Mesenchymal stem cell (in vitro differentiated cells and primary cell): Measurements from ENCODE around the gene PIK3R5.

Experiments used
- DNase-seq: peaks from one replicate; pipeline ENCODE4 v3.0.0-alpha.2; 2013
- H2AFZ ChIP-seq: one replicate; pipeline ENCODE4 v1.6.1; 2013; ENCODE audit warnings: low read depth, mild to moderate bottlenecking, control low read depth, inconsistent platforms, low read length, moderate library complexity
- H2AK5ac ChIP-seq: 2 replicates; pipeline ENCODE4 v1.6.1; 2013; ENCODE audit warnings: low read length, moderate library complexity, mild to moderate bottlenecking, inconsistent platforms; ENCODE audit not compliant: severe bottlenecking
- H2BK120ac ChIP-seq: one replicate; pipeline ENCODE4 v1.6.1; 2013; ENCODE audit warnings: low read depth, mild to moderate bottlenecking, inconsistent platforms, low read length, moderate library complexity
- H2BK12ac ChIP-seq, 2 experiments: one replicate each; pipeline ENCODE4 v1.6.1; 2013; ENCODE audit warnings: inconsistent platforms in 2 of 2, low read length in 2 of 2, mild to moderate bottlenecking in 2 of 2, moderate library complexity in 2 of 2, control low read depth in 1 of 2
- H2BK15ac ChIP-seq: one replicate; pipeline ENCODE4 v1.6.1; 2013; ENCODE audit warnings: mild to moderate bottlenecking, low read depth, inconsistent platforms; ENCODE audit not compliant: poor library complexity, severe bottlenecking
- H2BK5ac ChIP-seq: 2 replicates; pipeline ENCODE4 v1.6.1; 2013; ENCODE audit warnings: low read depth, mild to moderate bottlenecking, low read length, control low read depth, inconsistent platforms; ENCODE audit not compliant: poor library complexity, severe bottlenecking
- H3K14ac ChIP-seq, 2 experiments: one replicate each; pipeline ENCODE4 v1.6.1; 2013; ENCODE audit warnings: inconsistent platforms in 2 of 2, low read length in 2 of 2, control low read depth in 1 of 2, mild to moderate bottlenecking in 1 of 2, moderate library complexity in 1 of 2
- H3K18ac ChIP-seq, 2 experiments: one replicate each; pipeline ENCODE4 v1.6.1; 2013; ENCODE audit warnings: inconsistent platforms in 2 of 2, low read length in 2 of 2, control low read depth in 1 of 2, low read depth in 1 of 2, mild to moderate bottlenecking in 1 of 2
- H3K23ac ChIP-seq, 2 experiments: one replicate each; pipeline ENCODE4 v1.6.1; 2013; ENCODE audit warnings: inconsistent platforms in 2 of 2, low read length in 2 of 2, mild to moderate bottlenecking in 2 of 2, moderate library complexity in 2 of 2, control low read depth in 1 of 2
- H3K27ac ChIP-seq: 2 replicates; pipeline ENCODE4 v1.5.1; 2013; ENCODE audit warnings: mild to moderate bottlenecking, moderate library complexity, low read length, control low read depth, inconsistent platforms; ENCODE audit not compliant: poor library complexity, severe bottlenecking
- H3K27me3 ChIP-seq, 2 experiments: 2 replicates each; pipeline versions ENCODE4 v1.6.1 to v1.7.0; 2013; ENCODE audit warnings: low read length in 2 of 2, mild to moderate bottlenecking in 2 of 2, moderate library complexity in 2 of 2, control low read depth in 1 of 2, inconsistent platforms in 1 of 2; ENCODE audit not compliant: control insufficient read depth in 1 of 2, insufficient read depth in 1 of 2
- H3K36me3 ChIP-seq, 2 experiments: 2 replicates each; pipeline versions ENCODE4 v1.6.1 to v1.7.0; 2013; ENCODE audit warnings: low read length in 2 of 2, control low read depth in 1 of 2, inconsistent platforms in 1 of 2, low read depth in 1 of 2, mild to moderate bottlenecking in 1 of 2; ENCODE audit not compliant: insufficient read depth in 2 of 2, control insufficient read depth in 1 of 2
- H3K4ac ChIP-seq, 2 experiments: one replicate each; pipeline ENCODE4 v1.6.1; 2013; ENCODE audit warnings: inconsistent platforms in 2 of 2, low read length in 2 of 2, mild to moderate bottlenecking in 2 of 2, moderate library complexity in 2 of 2, control low read depth in 1 of 2, low read depth in 1 of 2
- H3K4me1 ChIP-seq: 2 replicates; pipeline ENCODE4 v1.6.1; 2013; ENCODE audit warnings: low read depth, low read length, control low read depth; ENCODE audit not compliant: control insufficient read depth, insufficient read depth
- H3K4me2 ChIP-seq: 2 replicates; pipeline ENCODE4 v1.6.1; 2013; ENCODE audit warnings: low read length, mild to moderate bottlenecking, inconsistent platforms; ENCODE audit not compliant: poor library complexity, severe bottlenecking
- H3K4me3 ChIP-seq, 2 experiments: 2 replicates each; pipeline versions ENCODE4 v1.5.1 to v1.7.0; 2013; ENCODE audit warnings: low read length in 2 of 2, mild to moderate bottlenecking in 2 of 2, control low read depth in 1 of 2, low read depth in 1 of 2; ENCODE audit not compliant: insufficient read depth in 1 of 2
- H3K79me1 ChIP-seq: replicated peaks from 2 replicates; pipeline ENCODE4 v1.6.1; 2013; ENCODE audit warnings: mild to moderate bottlenecking, control low read depth, low read length, inconsistent platforms; ENCODE audit not compliant: poor library complexity, severe bottlenecking
- H3K9ac ChIP-seq: 2 replicates; pipeline ENCODE4 v1.7.0; 2013; ENCODE audit warnings: mild to moderate bottlenecking, low read length, moderate library complexity
- H3K9me3 ChIP-seq: 2 replicates; pipeline ENCODE4 v1.7.0; 2013; ENCODE audit warnings: mild to moderate bottlenecking, low read length; ENCODE audit not compliant: control insufficient read depth
- H4K8ac ChIP-seq: one replicate; pipeline ENCODE4 v1.6.1; 2013; ENCODE audit warnings: inconsistent platforms, mild to moderate bottlenecking, low read length, moderate library complexity
- H4K91ac ChIP-seq: one replicate; pipeline ENCODE4 v1.6.1; 2013; ENCODE audit warnings: mild to moderate bottlenecking, low read length, inconsistent platforms
- WGBS: methylation state at CpG from one replicate; pipeline ENCODE4 v1.1.7; 2013; ENCODE audit warnings: mixed read lengths; 5-methylcytosine and 5-hydroxymethylcytosine counted together

The PIK3R5 gene

GRCh38 chr17:8890671-8891070, 74.8 kb downstream of the PIK3R5 start:
- no peak overlapping the region for H3K27ac ChIP-seq
- no peak overlapping the region for H3K18ac ChIP-seq
- H4K8ac ChIP-seq: no peak overlapping the region
- H3K4me2 ChIP-seq: no peak overlapping the region
- peaks cover 0 to 37% of the 10 kb centered on the region in 2 experiments for H3K27me3 ChIP-seq
- no peak overlapping the region for H3K4ac ChIP-seq
- no peak overlapping the region for H2BK12ac ChIP-seq
- 82% methylated on average over 12 of the region's 12 CpGs for WGBS
- H3K9me3 ChIP-seq: no peaks in the 10 kb centered on the region
- no peak overlapping the region for H2BK120ac ChIP-seq
- no peak for DNase-seq
- no peak overlapping the region for H4K91ac ChIP-seq
- no peak overlapping the region for H2BK5ac ChIP-seq
- no peak overlapping the region for H3K14ac ChIP-seq
- peaks cover 9% of the 10 kb centered on the region for H3K4me1 ChIP-seq
- no peaks in the 10 kb centered on the region for H3K79me1 ChIP-seq
- H3K23ac ChIP-seq: no peak overlapping the region
- H2AFZ ChIP-seq: no peak overlapping the region
- H2BK15ac ChIP-seq: no peak overlapping the region
- no peak overlapping the region for H3K4me3 ChIP-seq
- H2AK5ac ChIP-seq: no peak overlapping the region
- no peak overlapping the region for H3K9ac ChIP-seq
- no peaks in the 10 kb centered on the region for H3K36me3 ChIP-seq

GRCh38 chr17:8889458-8890210, 75.9 kb downstream of the PIK3R5 start:
- H2AK5ac ChIP-seq: no peak overlapping the region
- H2AFZ ChIP-seq: no peak overlapping the region
- H3K4me3 ChIP-seq: no peak overlapping the region
- H2BK12ac ChIP-seq: no peak overlapping the region
- H3K4ac ChIP-seq: no peak overlapping the region
- H3K4me2 ChIP-seq: no peak overlapping the region
- H2BK5ac ChIP-seq: no peak overlapping the region
- 88% methylated on average over 14 of the region's 14 CpGs for WGBS
- no peaks in the 10 kb centered on the region for H3K79me1 ChIP-seq
- H3K4me1 ChIP-seq: peaks cover 9% of the 10 kb centered on the region
- no peak overlapping the region for H3K27ac ChIP-seq
- H4K91ac ChIP-seq: no peak overlapping the region
- H4K8ac ChIP-seq: no peak overlapping the region
- no peak overlapping the region for H3K9ac ChIP-seq
- no peaks in the 10 kb centered on the region for H3K9me3 ChIP-seq
- peaks cover 0 to 30% of the 10 kb centered on the region in 2 experiments for H3K27me3 ChIP-seq
- no peak overlapping the region for H2BK15ac ChIP-seq
- no peak overlapping the region for H3K23ac ChIP-seq
- H2BK120ac ChIP-seq: no peak overlapping the region
- H3K14ac ChIP-seq: no peak overlapping the region
- H3K36me3 ChIP-seq: no peaks in the 10 kb centered on the region
- H3K18ac ChIP-seq: no peak overlapping the region
- no peak for DNase-seq

GRCh38 chr17:8888704-8889302, 76.7 kb downstream of the PIK3R5 start:
- Histone ChIP-seq H3K9me3 (no peaks in the 10 kb centered on the region), H3K9ac (no peak overlapping the region), H3K4me3 (no peak overlapping the region), H2BK12ac (no peak overlapping the region), H3K4me2 (no peak overlapping the region), H2AK5ac (no peak overlapping the region), H3K79me1 (no peaks in the 10 kb centered on the region), H3K27me3 (peaks cover 0 to 23% of the 10 kb centered on the region in 2 experiments), H3K36me3 (no peaks in the 10 kb centered on the region), H3K23ac (no peak overlapping the region), H2BK15ac (no peak overlapping the region), H2AFZ (no peak overlapping the region), H4K8ac (no peak overlapping the region), H4K91ac (no peak overlapping the region), H3K4me1 (peaks cover 4% of the 10 kb centered on the region), H3K14ac (no peak overlapping the region), H2BK120ac (no peak overlapping the region), H3K18ac (no peak overlapping the region), H3K27ac (no peak overlapping the region), H3K4ac (no peak overlapping the region), H2BK5ac (no peak overlapping the region)
- WGBS: 61% methylated on average over 8 of the region's 8 CpGs
- DNase-seq: no peak

GRCh38 chr17:8887834-8888703, 77.4 kb downstream of the PIK3R5 start:
- 74% methylated on average over 31 of the region's 39 CpGs for WGBS
- Histone ChIP-seq H3K36me3 (no peaks in the 10 kb centered on the region), H2BK12ac (no peak overlapping the region)

More at GRCh38 chr17:8887834-8888703, 77.4 kb downstream of the PIK3R5 start:
- Histone ChIP-seq H2BK120ac (no peak overlapping the region), H3K9ac (no peak overlapping the region), H4K91ac (no peak overlapping the region), H3K79me1 (no peaks in the 10 kb centered on the region), H2AK5ac (no peak overlapping the region), H3K14ac (no peak overlapping the region), H3K4me3 (no peak overlapping the region), H2BK5ac (no peak overlapping the region), H3K4me1 (peaks cover 2% of the 10 kb centered on the region), H3K18ac (no peak overlapping the region), H3K4me2 (no peak overlapping the region), H2BK15ac (no peak overlapping the region), H2AFZ (no peak overlapping the region), H3K9me3 (no peaks in the 10 kb centered on the region), H3K27ac (no peak overlapping the region), H3K4ac (no peak overlapping the region), H4K8ac (no peak overlapping the region), H3K23ac (no peak overlapping the region), H3K27me3 (peaks cover 0 to 16% of the 10 kb centered on the region in 2 experiments)
- peak; percentile 14 for DNase-seq
